H9 (cell line): ENCODE data around the gene WDR37. TPM values are rescaled to one million over a fixed set of nuclear protein-coding genes. Genes with fewer than 3 reads are reported as not detected.

ENCODE experiments used
- DNase-seq: peaks from one replicate; pipeline ENCODE4 v3.0.0-alpha.2; 2017
- H2AFZ ChIP-seq: one replicate; pipeline ENCODE4 v1.6.1; 2013; ENCODE audit warnings: mild to moderate bottlenecking, low read length, control low read depth, moderate library complexity
- H2AK5ac ChIP-seq: 2 replicates; pipeline ENCODE4 v1.6.1; 2013; ENCODE audit warnings: low read length, control low read depth, mixed read lengths; ENCODE audit not compliant: insufficient read length
- H2BK120ac ChIP-seq: one replicate; pipeline ENCODE4 v1.6.1; 2013; ENCODE audit warnings: low read depth, mild to moderate bottlenecking, low read length, control low read depth, inconsistent platforms; ENCODE audit not compliant: poor library complexity, severe bottlenecking
- H2BK12ac ChIP-seq: 2 replicates; pipeline ENCODE4 v1.6.1; 2013; ENCODE audit warnings: low read length, control low read depth, mixed read lengths, low read depth; ENCODE audit not compliant: insufficient read length
- H2BK15ac ChIP-seq: 2 replicates; pipeline ENCODE4 v1.6.1; 2013; ENCODE audit warnings: low read depth, low read length, control low read depth
- H2BK20ac ChIP-seq: one replicate; pipeline ENCODE4 v1.6.1; 2013; ENCODE audit warnings: low read depth, mild to moderate bottlenecking, low read length, control low read depth, inconsistent platforms; ENCODE audit not compliant: poor library complexity, severe bottlenecking
- H2BK5ac ChIP-seq: 2 replicates; pipeline ENCODE4 v1.6.1; 2013; ENCODE audit warnings: low read length, control low read depth, mixed read lengths; ENCODE audit not compliant: insufficient read length
- H3K14ac ChIP-seq: 2 replicates; pipeline ENCODE4 v1.6.1; 2013; ENCODE audit warnings: low read length, control low read depth; ENCODE audit not compliant: insufficient read depth
- H3K18ac ChIP-seq: 2 replicates; pipeline ENCODE4 v1.6.1; 2013; ENCODE audit warnings: low read depth, mild to moderate bottlenecking, mixed read lengths, low read length, control low read depth; ENCODE audit not compliant: insufficient read length
- H3K23ac ChIP-seq: 2 replicates; pipeline ENCODE4 v1.6.1; 2013; ENCODE audit warnings: low read length, control low read depth, mixed read lengths, low read depth; ENCODE audit not compliant: insufficient read length
- H3K23me2 ChIP-seq: 2 replicates; pipeline ENCODE4 v1.6.1; 2013; ENCODE audit warnings: low read depth, mild to moderate bottlenecking, mixed read lengths, low read length, control low read depth; ENCODE audit not compliant: insufficient read length, poor library complexity, severe bottlenecking
- H3K27ac ChIP-seq: 2 replicates; pipeline ENCODE4 v1.5.1; 2013; ENCODE audit warnings: low read length, control low read depth, mixed read lengths, low read depth; ENCODE audit not compliant: insufficient read length
- H3K27me3 ChIP-seq: 2 replicates; pipeline ENCODE4 v1.6.1; 2013; ENCODE audit warnings: low read length, control low read depth, inconsistent platforms; ENCODE audit not compliant: insufficient read depth
- H3K4ac ChIP-seq: 2 replicates; pipeline ENCODE4 v1.6.1; 2013; ENCODE audit warnings: low read depth, mild to moderate bottlenecking, control low read depth, inconsistent platforms, low read length, moderate library complexity
- H3K4me1 ChIP-seq: 2 replicates; pipeline ENCODE4 v1.6.1; 2013; ENCODE audit warnings: low read length, control low read depth, inconsistent platforms; ENCODE audit not compliant: insufficient read depth
- H3K4me2 ChIP-seq: 2 replicates; pipeline ENCODE4 v1.6.1; 2013; ENCODE audit warnings: low read length, control low read depth, mixed read lengths; ENCODE audit not compliant: insufficient read length, insufficient read depth
- H3K56ac ChIP-seq: 2 replicates; pipeline ENCODE4 v1.6.1; 2013; ENCODE audit warnings: low read depth, mild to moderate bottlenecking, mixed read lengths, low read length, control low read depth; ENCODE audit not compliant: insufficient read length
- H3K79me1 ChIP-seq: 2 replicates; pipeline ENCODE4 v1.6.1; 2013; ENCODE audit warnings: low read depth, mild to moderate bottlenecking, moderate library complexity, low read length, control low read depth, inconsistent platforms; ENCODE audit not compliant: insufficient read depth, poor library complexity, severe bottlenecking
- H3K79me2 ChIP-seq: 2 replicates; pipeline ENCODE4 v1.6.1; 2013; ENCODE audit warnings: low read length, control low read depth, inconsistent platforms; ENCODE audit not compliant: insufficient read depth
- H3K9ac ChIP-seq: 2 replicates; pipeline ENCODE4 v1.6.1; 2013; ENCODE audit warnings: low read length, control low read depth, mixed read lengths; ENCODE audit not compliant: insufficient read length; ENCODE audit errors: extremely low read depth
- H3K9me3 ChIP-seq: one replicate; pipeline ENCODE4 v1.6.1; 2013; ENCODE audit warnings: low read depth, low read length, inconsistent platforms; ENCODE audit not compliant: control insufficient read depth
- H3T11ph ChIP-seq: one replicate; pipeline ENCODE4 v1.6.1; 2013; ENCODE audit warnings: mild to moderate bottlenecking, low read length, control low read depth, inconsistent platforms
- H4K20me1 ChIP-seq: one replicate; pipeline ENCODE4 v1.6.1; 2013; ENCODE audit not compliant: control insufficient read depth, insufficient read length, insufficient read depth
- H4K5ac ChIP-seq: 2 replicates; pipeline ENCODE4 v1.6.1; 2013; ENCODE audit warnings: low read depth, mild to moderate bottlenecking, mixed read lengths, low read length, control low read depth; ENCODE audit not compliant: insufficient read length
- H4K8ac ChIP-seq: replicated peaks from 2 replicates; pipeline ENCODE4 v1.6.1; 2013; ENCODE audit warnings: low read length, control low read depth, mixed read lengths, low read depth; ENCODE audit not compliant: insufficient read length
- H4K91ac ChIP-seq: 2 replicates; pipeline ENCODE4 v1.6.1; 2013; ENCODE audit warnings: low read depth, mild to moderate bottlenecking, moderate library complexity, mixed read lengths, low read length, control low read depth; ENCODE audit not compliant: insufficient read length
- H3K27ac Mint-ChIP-seq, 3 experiments: 2 replicates in 2 of 3; 3 replicates in 1 of 3; pipeline ENCODE4 v1.8.0; 2020 to 2021; ENCODE audit warnings: mixed read lengths in 3 of 3, mild to moderate bottlenecking in 1 of 3, moderate library complexity in 1 of 3
- H3K27me3 Mint-ChIP-seq: 2 replicates; pipeline ENCODE4 v1.8.0; 2021; ENCODE audit warnings: low read depth, mild to moderate bottlenecking, moderate library complexity, mixed read lengths
- H3K36me3 Mint-ChIP-seq, 3 experiments: 2 replicates in 2 of 3; 3 replicates in 1 of 3; pipeline ENCODE4 v1.8.0; 2020 to 2021; ENCODE audit warnings: low read depth in 3 of 3, mixed read lengths in 3 of 3; ENCODE audit not compliant: insufficient read depth in 1 of 3
- H3K4me1 Mint-ChIP-seq, 2 experiments: 2 replicates each; pipeline ENCODE4 v1.8.0; 2020; ENCODE audit warnings: mixed read lengths in 2 of 2
- H3K4me3 Mint-ChIP-seq, 2 experiments: 2 replicates in 1 of 2; 3 replicates in 1 of 2; pipeline ENCODE4 v1.8.0; 2020 to 2021; ENCODE audit warnings: mild to moderate bottlenecking in 2 of 2, mixed read lengths in 2 of 2, moderate library complexity in 1 of 2
- H3K9me3 Mint-ChIP-seq, 2 experiments: 2 replicates in 1 of 2; 3 replicates in 1 of 2; pipeline ENCODE4 v1.8.0; 2020; ENCODE audit warnings: mild to moderate bottlenecking in 2 of 2, mixed read lengths in 2 of 2, moderate library complexity in 1 of 2
- WGBS: extraction: QIAGEN DNeasy Blood & Tissue Kit; methylation state at CpG from one replicate; pipeline ENCODE4 v1.1.7; 2013; ENCODE audit warnings: missing lambda C conversion rate, low lambda C conversion rate, mixed read lengths; ENCODE audit not compliant: insufficient read length; ENCODE audit errors: extremely low coverage; 5-methylcytosine and 5-hydroxymethylcytosine counted together
- total RNA-seq: library from RNA; stranded (reverse); gene quantifications from 2 replicates; pipeline ENCODE4 v1.2.1, GENCODE V29; 2021
- TF ChIP-seq, protein P1 (sequence below): fragments of 200-600 bp; sonication (generic); conservative IDR thresholded peaks from 3 replicates; pipeline ENCODE4 v1.8.0; 2021; ENCODE audit warnings: antibody characterized with exemption, mild to moderate bottlenecking

The WDR37 gene
- total RNA-seq, 1 experiment from 2014 or later = 13.1 TPM

- Histone ChIP-seq H4K20me1 (no peaks in the 10 kb centered on the region), H3K56ac (no peak overlapping the region), H4K5ac (no peak overlapping the region), H2AFZ (no peak overlapping the region), H2BK12ac (no peak overlapping the region), H3K4me2 (no peak overlapping the region), H2BK15ac (no peak overlapping the region), H3T11ph (no peak overlapping the region), H2AK5ac (no peak overlapping the region), H3K14ac (no peak overlapping the region), H4K91ac (no peak overlapping the region), H4K8ac (no peak overlapping the region), H3K23ac (no peak overlapping the region), H2BK120ac (no peak overlapping the region), H3K27ac (no peak overlapping the region), H3K9me3 (no peaks in the 10 kb centered on the region), H2BK20ac (no peak overlapping the region), H2BK5ac (no peak overlapping the region), H3K27me3 (no peaks in the 10 kb centered on the region), H3K18ac (no peak overlapping the region), H3K79me1 (no peaks in the 10 kb centered on the region), H3K79me2 (no peaks in the 10 kb centered on the region), H3K23me2 (no peaks in the 10 kb centered on the region), H3K4ac (no peak overlapping the region), H3K9ac (no peak overlapping the region), H3K4me1 (no peaks in the 10 kb centered on the region)
- Mint-ChIP-seq H3K9me3 (no peaks in the 10 kb centered on the region), H3K4me3 (no peak overlapping the region), H3K27ac (no peak overlapping the region), H3K36me3 (no peaks in the 10 kb centered on the region; a peak in 2 of 7 replicates), H3K4me1 (peaks cover 9 to 12% of the 10 kb centered on the region in 2 experiments; a peak in 3 of 4 replicates), H3K27me3 (no peaks in the 10 kb centered on the region)
- no peak for DNase-seq
- TF ChIP-seq, protein P1, sequence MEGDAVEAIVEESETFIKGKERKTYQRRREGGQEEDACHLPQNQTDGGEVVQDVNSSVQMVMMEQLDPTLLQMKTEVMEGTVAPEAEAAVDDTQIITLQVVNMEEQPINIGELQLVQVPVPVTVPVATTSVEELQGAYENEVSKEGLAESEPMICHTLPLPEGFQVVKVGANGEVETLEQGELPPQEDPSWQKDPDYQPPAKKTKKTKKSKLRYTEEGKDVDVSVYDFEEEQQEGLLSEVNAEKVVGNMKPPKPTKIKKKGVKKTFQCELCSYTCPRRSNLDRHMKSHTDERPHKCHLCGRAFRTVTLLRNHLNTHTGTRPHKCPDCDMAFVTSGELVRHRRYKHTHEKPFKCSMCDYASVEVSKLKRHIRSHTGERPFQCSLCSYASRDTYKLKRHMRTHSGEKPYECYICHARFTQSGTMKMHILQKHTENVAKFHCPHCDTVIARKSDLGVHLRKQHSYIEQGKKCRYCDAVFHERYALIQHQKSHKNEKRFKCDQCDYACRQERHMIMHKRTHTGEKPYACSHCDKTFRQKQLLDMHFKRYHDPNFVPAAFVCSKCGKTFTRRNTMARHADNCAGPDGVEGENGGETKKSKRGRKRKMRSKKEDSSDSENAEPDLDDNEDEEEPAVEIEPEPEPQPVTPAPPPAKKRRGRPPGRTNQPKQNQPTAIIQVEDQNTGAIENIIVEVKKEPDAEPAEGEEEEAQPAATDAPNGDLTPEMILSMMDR = no peak
- WGBS = no CpG with 5 or more reads among the region's 1 CpG
Measured at GRCh38 chr10:1138529-1138928, 82.3 kb downstream of the WDR37 start.
